ENCODE measurements around the gene PRKCA.

- TF ChIP-seq GATA2 (IDR thresholded peaks at IDR 0.05; ENCODE audit: low read depth, low read length) = no peak
- TF ChIP-seq GATA3 (IDR thresholded peaks at IDR 0.05; ENCODE audit: low read depth, low read length) = no peak
These were observed 178.4 kb downstream of the PRKCA start for GRCh38 chr17:66480802-66481201.

Measured in SH-SY5Y (cell line).